ENCODE measurements around the gene ATP8B4. TPM values are rescaled to one million over a fixed set of nuclear protein-coding genes. Genes with fewer than 3 reads are reported as not detected.

ATP8B4 gene
- total RNA-seq, 1 donor from 2014 or later = 31.5 TPM

DNA sequence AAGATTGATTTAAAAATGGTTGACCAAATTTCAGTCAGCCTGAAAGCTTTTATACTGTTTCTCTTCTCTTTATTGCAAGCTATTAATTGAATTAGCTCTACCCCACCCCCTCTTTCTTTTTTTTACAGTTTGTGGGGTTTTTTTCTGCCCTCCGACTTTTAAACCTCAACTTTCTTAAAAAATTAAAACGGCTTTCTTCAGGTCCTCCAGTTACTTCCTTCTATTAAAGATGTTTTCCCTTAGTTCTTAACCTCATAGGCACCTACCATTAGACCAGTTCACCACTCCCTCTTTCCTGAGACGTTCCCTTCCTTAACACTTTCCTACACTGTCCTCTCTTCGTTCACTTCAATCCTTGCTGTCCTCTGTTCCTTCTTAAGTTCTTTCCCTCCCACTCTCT is 52.4 kb downstream of the ATP8B4 start:
- DNase-seq (ENCODE audit: low spot score) = no peak

GRCh38 chr15:50066202-50066601 is 52.8 kb downstream of the ATP8B4 start:
- DNase-seq (ENCODE audit: low spot score) = no peak

GRCh38 chr15:50065279-50065678 is 53.8 kb downstream of the ATP8B4 start:
- no peak for DNase-seq (ENCODE audit: low spot score)

- no peak for DNase-seq (ENCODE audit: low spot score)
Observed at GRCh38 chr15:50064673-50065072, 54.4 kb downstream of the ATP8B4 start.

DNA sequence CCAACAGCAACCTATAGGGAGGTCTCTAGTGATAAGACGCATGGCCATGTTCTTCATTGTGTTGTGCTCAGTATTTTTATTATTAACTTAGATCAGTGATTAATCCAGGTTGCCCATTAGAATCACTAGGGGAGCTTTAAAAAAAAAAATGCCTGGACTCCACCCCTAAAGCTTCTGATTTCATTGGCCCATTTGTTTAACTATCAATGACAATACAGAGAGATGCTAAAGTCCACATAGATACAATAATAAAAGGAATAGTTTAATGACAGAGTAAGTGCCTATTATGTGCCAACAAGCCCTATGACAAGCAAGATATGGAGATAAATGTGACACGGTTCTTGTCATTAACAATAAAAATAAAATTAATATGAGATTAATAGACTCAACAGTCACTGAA is 55.8 kb downstream of the ATP8B4 start:
- no peak for DNase-seq (ENCODE audit: low spot score)

GRCh38 chr15:50061503-50061902 is 57.5 kb downstream of the ATP8B4 start:
- DNase-seq (ENCODE audit: low spot score) = no peak

- DNase-seq (ENCODE audit: low spot score) = no peak
Observed at GRCh38 chr15:50059883-50060282, 59.1 kb downstream of the ATP8B4 start.

- no peak for DNase-seq (ENCODE audit: low spot score)
Observed at GRCh38 chr15:50059203-50059772, 59.7 kb downstream of the ATP8B4 start.

DNA sequence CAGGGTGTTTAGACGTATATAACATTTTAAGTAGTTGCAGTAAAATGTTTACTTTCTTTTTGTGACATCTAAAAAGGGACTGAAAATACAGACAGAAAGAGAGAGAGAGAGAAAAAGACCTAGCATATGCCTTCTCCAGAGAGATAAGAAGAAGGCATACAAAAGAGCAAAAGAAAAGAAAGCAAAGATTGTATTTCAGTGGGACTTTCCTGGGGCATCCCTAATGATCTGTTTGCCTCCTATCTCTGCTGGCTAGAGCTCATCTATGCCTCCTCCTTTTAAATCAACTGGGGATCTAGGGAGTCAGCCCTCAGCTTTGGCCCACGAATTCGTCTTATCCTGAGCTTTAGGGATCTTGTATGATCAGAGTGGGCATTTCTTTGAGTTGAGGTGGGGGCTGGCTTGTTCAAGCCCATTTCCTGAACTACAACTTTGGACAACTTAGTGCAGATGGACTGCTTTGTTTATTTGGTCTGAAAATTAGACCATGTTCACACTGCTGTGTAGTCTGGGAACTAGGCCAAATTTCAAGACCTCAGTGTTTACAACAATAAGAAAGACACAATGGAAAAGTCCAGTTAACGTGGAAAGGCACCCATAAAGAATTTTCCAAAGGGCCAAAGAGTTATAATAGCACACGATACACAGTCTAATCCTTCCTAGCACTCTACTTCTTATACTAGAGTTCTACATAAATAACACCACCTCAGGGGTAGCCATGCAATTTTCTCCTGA is 61.0 kb downstream of the ATP8B4 start:
- DNase-seq (ENCODE audit: low spot score) = no peak

DNA sequence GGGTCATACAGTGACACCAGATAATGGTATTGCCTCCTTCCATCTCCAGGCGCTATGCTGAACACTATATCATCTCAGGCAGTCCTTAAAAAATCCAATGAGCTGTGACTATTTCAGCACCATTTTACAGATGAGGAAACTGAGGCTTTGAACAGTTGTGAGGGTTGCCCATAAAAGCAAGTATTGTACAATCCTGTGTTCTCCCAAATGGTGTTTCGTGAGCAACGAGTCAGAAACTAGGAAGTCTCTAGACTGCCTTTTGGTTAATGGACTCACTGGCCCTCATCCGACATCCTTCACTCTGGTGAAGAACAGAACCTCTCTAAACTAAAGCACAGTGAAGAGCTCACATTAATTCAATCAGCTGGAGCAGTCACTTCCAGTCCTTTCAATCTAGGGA is 61.8 kb downstream of the ATP8B4 start:
- no peak for DNase-seq (ENCODE audit: low spot score)

DNA sequence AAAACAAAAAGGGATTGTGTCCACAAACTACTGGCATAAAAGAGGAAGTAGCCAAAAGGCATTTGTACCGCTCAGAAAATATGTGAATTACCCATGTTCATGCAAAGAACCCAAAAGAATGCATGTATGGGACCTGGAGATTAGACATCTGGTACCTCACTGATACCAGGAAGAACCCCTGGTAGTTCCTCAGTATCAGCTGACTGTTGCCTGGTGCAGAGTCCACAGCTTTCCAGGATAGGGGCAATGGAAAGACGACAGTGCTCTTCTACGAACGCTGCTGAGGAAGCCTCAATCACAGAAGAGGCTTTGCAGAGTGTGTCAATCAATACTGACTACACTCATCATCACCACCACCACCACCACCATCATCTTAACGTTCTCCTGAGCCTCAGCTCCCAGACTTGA is 63.3 kb downstream of the ATP8B4 start:
- no peak for DNase-seq (ENCODE audit: low spot score)

DNA sequence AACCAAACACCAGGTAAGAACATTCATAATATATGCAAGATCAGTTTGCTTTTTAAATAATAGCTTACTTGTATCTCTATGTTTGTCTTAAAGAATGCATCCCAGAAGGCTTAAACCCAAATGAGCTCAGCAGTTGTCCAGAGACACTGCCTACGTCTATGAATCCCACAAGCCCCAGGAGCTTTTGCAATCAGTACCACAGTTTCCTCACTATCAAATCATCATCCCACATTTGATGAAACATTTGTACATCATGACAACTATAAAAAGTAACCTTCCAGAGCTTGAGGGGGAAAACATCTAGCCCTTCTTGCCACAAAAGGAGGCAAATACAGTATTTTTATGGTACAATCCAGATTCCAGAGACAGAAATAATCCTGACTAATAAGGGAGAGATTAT is 63.7 kb downstream of the ATP8B4 start:
- no peak for DNase-seq (ENCODE audit: low spot score)

GRCh38 chr15:50053055-50053856 is 65.8 kb downstream of the ATP8B4 start:
- no peak for DNase-seq (ENCODE audit: low spot score)

DNA sequence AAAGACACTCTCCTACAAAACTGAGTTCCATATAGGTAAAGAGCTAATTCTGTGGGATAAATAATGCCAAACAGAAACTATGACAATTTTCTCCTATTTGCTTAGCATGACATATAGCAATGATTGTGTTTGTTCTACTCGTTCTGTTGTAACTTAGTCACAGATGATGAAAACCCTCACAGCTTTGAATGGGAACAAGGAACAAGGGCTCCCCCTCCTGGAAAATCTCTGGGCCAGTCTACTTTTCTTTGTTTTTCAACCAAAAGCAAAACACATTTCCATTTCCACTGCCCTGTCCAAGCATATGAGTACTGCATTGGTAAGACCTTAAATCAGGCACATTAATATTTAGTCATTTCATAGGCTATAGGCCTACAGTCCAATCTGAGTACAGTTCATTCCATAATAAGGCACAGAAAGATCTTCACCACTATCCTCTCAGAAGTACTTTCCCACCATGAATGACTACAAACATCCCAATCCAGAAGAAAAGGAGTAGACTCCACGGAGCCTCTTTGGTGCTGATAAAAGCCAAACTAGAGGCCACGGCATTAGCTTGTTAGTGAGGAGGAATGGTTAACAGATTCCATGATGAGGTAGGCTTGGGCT is 67.1 kb downstream of the ATP8B4 start:
- no peak for DNase-seq (ENCODE audit: low spot score)

- DNase-seq (ENCODE audit: low spot score) = no peak
Observed at GRCh38 chr15:50050986-50051743, 67.9 kb downstream of the ATP8B4 start.

- DNase-seq (ENCODE audit: low spot score) = no peak
Observed at GRCh38 chr15:50049871-50050270, 69.2 kb downstream of the ATP8B4 start.

DNA sequence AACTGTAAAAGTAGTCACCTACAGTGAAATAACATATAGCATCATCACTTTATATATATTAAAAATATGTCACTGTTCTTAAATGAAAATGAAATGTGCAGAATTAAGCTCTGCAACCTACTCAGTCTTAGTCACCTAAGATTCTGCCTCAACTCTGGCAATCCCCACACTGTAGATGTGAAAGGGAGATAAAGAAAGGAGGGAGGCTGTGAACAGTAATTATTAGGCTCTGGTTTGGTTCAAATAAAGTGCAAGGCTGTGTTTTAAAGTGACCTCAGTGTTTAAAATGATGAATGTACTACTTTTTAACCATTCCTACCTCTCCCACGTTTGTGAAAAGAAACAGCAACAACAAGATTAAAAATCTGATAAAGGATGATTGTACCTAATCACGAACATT is 72.2 kb downstream of the ATP8B4 start:
- DNase-seq (ENCODE audit: low spot score) = no peak

GRCh38 chr15:50046159-50046558 is 72.9 kb downstream of the ATP8B4 start:
- DNase-seq (ENCODE audit: low spot score) = no peak

DNA sequence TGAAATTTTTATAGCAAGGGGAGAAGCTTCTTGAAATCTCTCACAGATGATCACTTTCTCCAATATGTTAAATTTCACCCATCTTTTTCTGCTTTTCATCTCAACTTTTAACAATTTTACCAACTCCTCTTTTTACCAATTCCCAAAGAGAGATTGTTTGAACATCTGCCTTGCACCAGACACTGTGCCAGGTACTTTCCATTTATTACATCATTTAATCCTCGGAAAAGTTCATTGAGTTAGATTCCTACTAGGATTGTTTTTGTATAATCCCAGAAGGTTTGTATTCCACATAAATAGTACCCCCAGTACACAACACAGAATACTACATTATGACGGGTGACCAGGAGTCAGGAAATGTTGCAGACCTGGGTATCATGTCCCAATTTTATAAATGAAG is 74.1 kb downstream of the ATP8B4 start:
- no peak for DNase-seq (ENCODE audit: low spot score)

DNA sequence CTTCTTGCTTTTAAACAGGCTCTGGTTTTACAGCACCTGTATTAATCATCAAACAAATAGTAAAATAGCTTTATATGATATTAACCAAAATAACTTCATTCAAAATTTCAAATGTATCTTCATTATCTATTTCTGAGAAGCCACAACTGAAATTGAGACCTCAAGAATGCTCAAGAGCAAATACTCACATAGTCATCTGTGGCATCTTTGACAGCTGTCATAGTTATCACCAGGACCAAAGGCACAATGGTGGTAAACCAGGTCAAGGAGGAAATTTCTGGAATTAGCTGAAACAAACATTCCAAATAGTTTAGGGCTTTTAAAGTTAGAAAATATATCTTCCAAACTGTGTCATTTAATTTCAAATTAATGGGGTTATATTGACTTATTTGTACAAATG is 74.6 kb downstream of the ATP8B4 start:
- DNase-seq (ENCODE audit: low spot score) = no peak

DNA sequence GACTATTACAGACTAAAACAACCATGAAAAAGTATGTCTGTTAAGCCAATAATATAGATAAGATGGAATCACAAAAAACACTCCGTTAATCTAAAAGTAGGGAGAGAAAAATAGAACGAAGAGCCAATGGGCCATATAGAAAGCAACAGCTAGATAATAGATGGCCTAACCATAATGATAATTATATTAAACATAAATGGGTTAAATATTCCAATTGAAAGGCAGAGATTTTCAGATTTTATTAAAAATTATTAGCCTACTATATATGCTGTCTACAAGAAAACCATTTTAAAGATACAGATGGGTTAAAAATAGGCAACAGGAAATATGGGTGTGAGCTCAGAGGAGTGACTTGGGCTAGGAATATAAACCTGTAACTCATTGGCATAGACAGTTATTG is 76.3 kb downstream of the ATP8B4 start:
- no peak for DNase-seq (ENCODE audit: low spot score)
